Effector CD4-positive, alpha-beta T cell (primary cell): ENCODE measurements around the gene DRC7.
"Not testable (repeated sequence)": the region's sequence is repeated elsewhere in the genome, so short reads cannot be mapped to it uniquely, and the experiment has no call there.

Source experiments
- DNase-seq: peaks from one replicate; pipeline ENCODE4 v3.0.0-alpha.2; 2020

Gene DRC7

GRCh38 chr16:57721356-57722209 is 27.0 kb downstream of the DRC7 start:
- DNase-seq, result no peak

- DNase-seq, result no peak
These were observed 27.5 kb downstream of the DRC7 start for GRCh38 chr16:57722210-57722499.

DNA sequence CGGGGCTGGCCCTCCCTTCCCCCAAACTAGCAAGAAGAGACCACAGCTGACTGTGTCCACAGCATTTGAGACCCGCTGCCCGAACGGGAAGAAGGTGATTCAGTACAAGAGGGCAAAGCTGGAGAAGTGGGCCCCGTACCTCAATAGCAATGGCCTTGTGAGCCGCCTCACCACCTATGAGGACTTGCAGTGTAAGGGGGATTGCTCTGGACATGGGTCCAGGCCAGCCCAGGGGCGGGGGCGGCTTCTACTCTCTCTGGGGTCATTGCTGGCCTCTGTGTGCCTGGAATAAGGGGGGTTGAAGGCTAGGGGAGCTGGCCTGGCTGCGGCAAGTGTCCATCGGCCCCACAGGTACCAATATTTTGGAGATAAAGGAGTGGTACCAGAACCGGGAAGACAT is 28.0 kb downstream of the DRC7 start:
- DNase-seq, result no peak

GRCh38 chr16:57723170-57723569 is 28.6 kb downstream of the DRC7 start:
- DNase-seq, result no peak

- DNase-seq, result no peak
These were observed 29.9 kb downstream of the DRC7 start for GRCh38 chr16:57724531-57724930.

- DNase-seq, result no peak
These were observed 30.5 kb downstream of the DRC7 start for GRCh38 chr16:57725151-57725550.

- DNase-seq, result no peak
These were observed 30.9 kb downstream of the DRC7 start for GRCh38 chr16:57725554-57725953.

DNA sequence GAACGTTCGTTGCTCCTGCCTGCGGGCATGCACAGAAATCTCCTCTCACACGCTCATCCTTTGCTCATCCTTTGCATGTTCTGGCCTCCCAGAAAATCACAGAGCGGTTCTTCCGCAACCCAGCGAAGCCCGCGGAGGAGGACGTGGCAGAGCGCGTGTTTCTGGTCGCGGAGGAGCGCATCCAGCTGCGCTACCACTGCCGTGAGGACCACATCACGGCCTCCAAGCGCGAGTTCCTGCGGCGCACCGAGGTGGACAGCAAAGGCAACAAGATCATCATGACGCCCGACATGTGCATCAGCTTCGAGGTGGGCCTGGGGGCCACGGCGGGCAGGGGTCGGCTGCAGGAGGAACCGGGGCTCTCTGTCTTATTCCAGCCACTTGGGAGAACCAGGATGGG is 31.4 kb downstream of the DRC7 start:
- DNase-seq, result no peak

DNA sequence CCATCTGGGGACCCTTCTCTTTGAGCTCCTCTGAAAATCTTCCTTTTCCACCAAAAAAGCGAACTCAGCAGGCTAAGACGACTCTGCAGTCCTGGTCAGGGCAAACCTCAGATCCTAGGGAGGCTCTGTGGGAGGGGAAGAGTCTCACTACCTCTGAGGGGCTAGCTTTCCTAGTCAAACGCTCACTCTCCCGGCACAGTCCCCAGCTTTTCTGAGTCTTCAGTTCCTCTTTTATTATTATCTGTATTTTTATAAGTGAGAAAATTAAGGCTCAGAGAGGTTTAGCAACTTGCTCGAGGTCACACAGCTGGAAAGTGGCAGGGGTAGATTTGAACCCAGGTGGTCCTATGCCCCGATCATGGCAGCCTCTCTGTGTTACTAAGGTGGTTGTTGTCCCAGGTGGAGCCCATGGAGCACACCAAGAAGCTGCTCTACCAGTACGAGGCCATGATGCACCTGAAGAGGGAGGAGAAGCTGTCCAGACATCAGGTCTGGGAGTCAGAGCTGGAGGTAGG is 31.9 kb downstream of the DRC7 start:
- DNase-seq, result no peak

- no peak for DNase-seq
These were observed 33.0 kb downstream of the DRC7 start for GRCh38 chr16:57727610-57728009.

- no peak for DNase-seq
These were observed 34.0 kb downstream of the DRC7 start for GRCh38 chr16:57728336-57729181.

- no peak for DNase-seq
These were observed 34.5 kb downstream of the DRC7 start for GRCh38 chr16:57729182-57729484.

- not testable (repeated sequence) for DNase-seq
These were observed 35.2 kb downstream of the DRC7 start for GRCh38 chr16:57729852-57730251.

GRCh38 chr16:57730771-57731730 is 36.4 kb downstream of the DRC7 start:
- no peak for DNase-seq

DNA sequence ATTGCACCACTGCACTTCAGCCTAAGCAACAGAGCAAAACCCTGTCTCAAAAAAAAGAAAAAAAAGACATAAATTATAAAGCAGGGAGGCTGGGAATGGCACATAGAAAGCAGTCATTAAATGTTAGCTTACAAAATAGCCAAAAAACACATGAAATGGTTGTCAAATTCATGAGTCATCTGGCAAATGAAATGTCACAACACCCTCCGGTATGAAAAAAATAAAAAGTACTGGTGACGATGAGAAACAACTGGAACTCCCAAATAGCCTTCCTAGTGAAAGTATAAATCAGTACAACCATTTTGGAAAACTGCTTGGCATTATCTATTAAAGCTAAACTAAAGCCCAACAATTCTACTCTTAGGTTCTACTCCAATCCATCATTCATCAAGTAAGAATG is 37.4 kb downstream of the DRC7 start:
- DNase-seq, result no peak

GRCh38 chr16:57732714-57733113 is 38.1 kb downstream of the DRC7 start:
- DNase-seq, result no peak

DNA sequence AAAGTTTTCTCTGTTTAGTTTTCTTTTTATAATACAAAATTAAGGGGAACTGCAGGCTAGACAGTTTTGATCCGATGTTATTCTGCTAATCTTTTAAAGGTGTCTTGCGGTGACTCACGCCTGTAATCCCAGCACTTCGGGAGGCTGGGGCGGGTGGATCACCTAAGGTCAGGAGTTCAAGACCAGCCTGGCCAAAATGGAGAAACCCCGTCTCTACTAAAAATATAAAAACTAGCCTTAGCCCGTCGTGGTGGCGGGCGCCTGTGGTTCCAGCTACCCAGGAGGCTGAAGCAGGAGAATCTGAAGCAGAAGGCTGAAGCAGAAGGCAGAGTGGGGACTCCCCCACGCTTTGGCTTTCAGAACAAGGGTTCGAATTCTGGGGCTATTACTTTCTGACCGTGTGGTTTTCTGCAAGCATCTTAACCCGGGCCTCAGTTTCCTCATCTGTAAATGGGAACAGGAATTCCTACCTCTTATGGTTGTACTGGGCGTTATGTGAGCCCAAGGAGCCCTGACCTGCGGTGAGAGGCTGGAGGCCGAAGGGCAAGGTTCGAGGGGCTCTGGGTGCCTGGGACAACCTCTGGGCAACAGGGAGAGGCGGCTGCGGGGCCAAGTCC is 39.8 kb downstream of the DRC7 start:
- DNase-seq, result no peak

DNA sequence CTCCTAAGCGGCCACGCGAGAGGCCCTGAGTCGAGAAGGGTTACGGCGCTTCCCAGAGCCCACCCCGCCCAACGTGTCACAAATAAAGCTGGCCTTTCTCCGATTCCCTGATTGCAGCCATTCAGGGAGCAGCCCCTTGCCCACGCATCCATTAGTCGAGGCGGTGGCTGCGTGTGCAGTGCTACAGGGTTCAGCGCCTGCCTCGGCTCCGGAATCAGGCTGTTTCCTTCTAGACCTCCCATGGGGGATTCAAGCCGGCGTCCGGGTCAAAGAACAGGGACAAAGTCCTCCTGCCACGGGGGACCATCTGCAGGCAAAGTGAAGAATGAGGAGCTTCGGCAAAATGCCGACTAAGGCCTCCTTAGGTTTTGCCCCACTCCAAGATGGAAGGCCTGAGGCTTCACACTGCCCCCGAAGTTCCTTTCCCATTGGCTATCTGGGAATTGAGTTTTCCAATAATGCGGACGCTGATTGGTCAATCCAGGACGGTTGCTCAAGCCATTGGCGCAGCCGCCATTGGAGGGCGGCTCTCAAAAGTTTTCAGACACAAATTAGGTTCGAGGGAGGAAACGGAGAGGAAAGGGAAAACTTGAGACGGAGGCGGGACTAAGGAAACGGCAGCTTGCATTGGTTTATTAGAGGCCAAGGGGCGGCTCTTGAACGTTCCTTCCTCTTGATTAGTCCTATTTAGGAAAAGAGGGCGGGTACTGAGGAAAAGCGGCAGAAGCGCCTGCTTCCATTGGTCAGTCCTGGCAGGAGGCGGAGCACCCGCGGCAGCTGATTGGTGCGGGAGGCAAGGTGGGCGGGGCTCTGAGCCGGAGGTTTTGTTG is 40.5 kb downstream of the DRC7 start:
- peak; percentile 96 for DNase-seq

DNA sequence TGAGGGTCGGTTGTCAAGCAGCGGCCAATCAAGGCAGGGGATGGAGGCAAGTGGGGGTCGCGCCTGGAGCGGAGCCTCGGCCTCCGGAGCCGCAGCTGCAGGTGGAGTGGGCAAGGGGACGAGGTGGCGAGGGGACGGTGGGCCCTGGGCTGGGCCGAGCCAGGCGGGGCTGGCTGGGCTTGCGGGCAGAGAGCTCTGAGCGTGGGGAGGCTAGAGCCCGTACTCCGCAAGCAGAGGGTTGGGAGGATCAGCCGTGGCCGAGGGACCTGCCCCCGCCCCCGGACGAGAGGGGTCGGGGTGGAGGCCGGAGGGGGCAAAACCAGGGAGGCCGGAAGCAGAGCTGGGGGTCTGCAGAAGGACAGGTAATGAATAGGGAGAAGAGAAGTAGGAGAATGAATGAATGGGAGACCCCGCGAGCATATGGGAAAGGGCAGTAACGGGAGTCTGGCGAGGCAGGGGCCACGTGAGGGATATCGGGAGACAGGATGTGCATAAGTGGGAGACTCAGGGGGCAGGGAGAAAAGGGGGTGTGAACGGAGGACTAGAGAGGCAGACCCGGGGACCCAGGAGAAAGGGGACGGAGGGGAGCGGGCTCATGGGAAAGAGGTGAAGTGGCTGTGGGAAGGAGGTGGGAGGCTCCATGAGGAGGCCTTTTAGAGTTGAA is 41.3 kb downstream of the DRC7 start, which contains the start of gene KATNB1:
TSS of gene KATNB1 (plus strand) at position 16 of the 664 bp plus-strand sequence. CDS start 1,474 bp downstream, outside the sequence.
- DNase-seq, result no peak

DNA sequence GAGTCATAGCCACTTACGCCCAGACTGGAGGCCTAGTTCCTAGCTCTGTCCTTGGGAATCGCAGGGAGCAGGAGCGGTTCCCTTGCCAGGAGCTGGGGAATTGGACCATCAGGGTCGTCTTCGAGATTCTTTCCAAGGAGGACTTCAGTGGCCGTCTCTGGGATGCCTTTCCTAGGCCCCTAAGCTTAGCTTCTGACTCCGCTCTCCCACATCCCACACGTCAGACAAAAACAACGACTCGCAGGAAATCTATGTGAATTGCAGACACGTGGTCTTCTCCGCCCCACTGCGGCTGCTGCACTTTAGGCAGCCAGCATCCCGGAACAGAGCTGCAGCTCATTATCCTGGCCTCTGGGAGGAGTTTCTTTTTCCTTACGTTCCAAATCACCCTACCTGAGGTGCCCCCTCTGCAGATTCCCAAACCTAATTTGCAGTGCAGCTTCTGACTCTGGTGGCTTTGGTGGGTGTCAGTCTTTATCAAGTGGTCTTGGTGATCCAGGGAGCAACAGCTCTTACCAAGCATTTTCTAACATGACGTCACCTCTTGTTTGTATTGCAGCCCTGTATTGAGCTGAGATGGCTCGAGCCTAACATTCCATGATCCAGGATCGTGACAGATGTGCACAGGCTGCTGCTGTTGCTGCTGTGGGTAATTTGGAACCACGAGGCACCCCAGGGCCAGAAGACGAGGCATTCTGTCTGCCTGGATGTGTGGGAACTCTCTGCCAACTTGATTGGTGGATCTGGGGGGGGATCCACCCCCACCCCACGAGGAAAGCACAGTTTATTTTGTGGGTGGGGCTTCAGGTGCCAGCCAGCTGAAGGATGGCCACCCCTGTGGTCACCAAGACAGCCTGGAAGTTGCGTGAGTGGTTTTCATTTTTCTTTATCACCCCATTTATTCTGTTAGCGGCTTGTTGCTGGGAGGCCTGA is 42.1 kb downstream of the DRC7 start:
- peak; percentile 24 for DNase-seq
